IPS DF 4.7 (cell line): ENCODE measurements around the gene CARNS1.
"Not testable (repeated sequence)": the region's sequence is repeated elsewhere in the genome, so short reads cannot be mapped to it uniquely, and the experiment has no call there.

Source experiments
- DNase-seq: peaks from one replicate; pipeline ENCODE4 v3.0.0-alpha.2; 2013; ENCODE audit warnings: low spot score; ENCODE audit errors: extremely low read depth

The CARNS1 gene

DNA sequence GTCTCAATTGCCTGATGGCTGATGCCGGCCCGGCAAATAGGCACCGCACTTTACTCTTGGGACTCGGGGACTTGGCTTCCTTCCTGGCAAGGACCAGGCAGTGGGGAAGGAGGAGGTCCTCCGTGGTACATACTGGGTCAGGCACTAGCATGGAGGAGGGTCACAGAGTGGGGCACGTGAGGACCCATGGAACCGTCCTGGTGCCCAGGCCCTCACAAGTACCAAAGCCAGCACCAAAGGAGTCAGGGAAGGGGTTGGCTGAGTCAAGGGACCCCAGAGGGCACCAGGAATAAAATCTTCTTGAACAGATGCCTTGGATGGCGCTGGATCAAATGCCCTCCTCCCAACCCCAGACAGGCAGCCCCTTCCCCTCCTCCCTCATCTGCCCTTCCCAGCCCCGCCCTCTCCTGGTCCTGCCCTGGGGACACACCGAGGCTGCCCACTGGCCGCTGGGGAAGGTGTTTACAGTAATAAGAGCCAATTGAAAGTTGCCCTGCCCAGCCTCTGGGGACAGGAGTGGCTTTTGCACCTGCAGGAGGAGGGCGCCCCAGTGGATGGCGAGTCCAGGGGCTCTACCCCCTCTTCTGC lies 5.6 kb upstream of the CARNS1 start:
- no peak for DNase-seq

DNA sequence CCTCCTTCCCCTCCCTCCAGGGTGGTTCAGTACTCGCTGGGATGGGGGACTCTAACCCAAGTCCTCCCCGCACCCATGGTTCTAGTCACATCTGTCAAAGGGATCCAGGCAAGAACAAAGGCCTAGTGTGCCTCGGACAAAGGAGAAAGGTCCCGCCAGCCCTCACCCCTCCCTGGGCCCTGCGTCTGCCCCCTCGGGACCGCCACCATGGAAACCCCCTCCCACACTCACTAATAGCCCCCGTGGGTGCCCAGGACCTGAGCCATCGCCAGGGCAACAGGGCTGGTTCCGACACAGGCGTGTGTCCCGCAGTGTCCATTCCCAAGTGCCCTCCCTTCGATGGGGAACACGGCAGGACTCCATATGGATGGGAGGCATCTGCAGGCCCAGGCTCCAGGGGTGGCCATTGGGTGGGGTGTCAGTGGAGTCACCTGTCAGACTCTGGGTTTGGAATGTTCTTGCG lies 5.1 kb upstream of the CARNS1 start:
- DNase-seq, result no peak

DNA sequence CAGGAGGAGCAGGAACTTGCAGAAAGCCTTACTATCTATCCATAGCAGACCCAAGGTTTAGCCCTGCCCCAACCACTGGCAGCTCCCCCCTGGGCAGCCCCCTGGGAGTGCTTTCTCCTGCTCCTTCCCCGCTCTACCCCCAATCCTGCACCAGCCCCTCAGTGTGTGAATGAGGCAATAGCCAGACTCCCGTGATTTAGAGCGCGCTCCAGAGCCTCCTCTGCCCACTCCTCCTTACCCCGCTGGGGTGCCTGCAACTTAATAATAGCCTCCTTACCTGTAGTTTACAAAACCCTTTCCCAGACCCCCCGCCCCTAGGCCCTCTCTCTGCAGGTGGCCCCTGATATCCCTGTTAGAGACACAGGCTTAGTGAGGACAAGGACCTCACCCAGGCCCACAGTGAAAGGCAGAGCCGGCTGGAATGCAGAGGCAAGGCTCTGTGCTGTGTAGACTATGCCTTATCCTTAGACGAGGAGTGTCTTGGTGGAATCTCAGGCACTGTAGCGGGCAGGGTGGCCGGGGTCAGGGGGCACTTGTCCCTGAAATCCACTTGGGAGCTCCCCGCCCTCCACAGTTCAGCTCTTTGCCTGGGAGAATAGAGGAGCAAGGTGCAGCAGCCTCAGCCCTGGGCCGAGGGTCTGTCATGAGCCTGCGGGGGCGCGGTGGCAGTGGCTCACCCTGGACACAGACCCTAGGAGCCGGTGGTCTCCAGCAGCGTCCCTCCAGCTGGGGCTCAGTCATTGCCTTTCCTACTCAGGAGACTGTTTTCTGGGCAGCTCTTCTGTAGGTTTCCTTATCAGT lies 4.3 kb upstream of the CARNS1 start:
- DNase-seq, result no peak

DNA sequence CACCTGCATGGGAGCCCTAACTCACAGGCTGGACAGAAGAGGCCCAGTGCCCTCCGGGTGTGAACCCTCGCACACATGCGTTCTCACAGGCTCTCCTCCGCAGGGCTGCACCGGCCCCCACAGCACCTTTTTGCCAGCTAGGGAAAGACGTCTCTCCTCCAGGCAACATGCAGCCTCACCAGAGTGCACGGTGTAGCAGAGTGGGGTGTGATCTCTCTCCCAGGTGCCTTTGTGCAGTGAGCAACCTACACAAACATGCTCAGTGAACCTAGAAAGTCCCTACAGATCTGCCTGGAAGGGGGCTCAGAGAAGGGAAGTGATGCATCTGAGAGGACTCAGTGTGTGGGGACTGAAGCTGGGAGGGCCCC lies 3.7 kb upstream of the CARNS1 start:
- no peak for DNase-seq

DNA sequence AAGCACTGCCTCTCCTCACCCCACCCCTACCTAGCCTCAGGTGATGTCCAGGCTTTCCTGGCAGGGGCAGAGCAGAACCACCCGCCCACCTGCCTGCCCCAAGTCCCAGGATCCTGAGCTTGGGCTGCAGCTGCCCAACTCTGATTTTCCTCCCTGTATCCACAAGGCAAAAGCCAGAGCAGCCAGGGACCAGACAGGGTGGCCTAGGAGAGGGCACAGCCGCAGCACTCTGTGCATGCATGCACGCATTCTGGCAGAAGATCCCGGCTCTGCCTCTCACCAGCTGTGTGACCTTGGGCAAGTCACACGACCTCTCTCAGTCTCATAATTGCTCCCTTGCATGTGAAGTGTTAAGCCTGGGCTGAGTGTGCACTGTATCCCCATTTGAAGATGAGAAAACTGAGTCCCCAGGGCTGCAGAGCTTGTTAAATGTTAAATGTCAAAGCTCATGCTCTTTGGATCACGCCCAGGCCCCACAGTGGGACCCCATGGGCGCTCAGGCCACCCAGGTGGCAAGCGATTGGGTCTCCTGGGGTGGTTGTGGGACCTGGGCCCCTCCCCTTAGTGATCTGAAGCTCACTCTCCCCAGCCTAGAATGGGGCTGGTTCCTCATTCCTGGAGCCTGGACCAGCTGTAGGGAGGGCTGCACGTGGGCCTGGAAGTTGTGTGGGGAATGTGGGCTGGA lies 2.8 kb upstream of the CARNS1 start:
- no peak for DNase-seq

DNA sequence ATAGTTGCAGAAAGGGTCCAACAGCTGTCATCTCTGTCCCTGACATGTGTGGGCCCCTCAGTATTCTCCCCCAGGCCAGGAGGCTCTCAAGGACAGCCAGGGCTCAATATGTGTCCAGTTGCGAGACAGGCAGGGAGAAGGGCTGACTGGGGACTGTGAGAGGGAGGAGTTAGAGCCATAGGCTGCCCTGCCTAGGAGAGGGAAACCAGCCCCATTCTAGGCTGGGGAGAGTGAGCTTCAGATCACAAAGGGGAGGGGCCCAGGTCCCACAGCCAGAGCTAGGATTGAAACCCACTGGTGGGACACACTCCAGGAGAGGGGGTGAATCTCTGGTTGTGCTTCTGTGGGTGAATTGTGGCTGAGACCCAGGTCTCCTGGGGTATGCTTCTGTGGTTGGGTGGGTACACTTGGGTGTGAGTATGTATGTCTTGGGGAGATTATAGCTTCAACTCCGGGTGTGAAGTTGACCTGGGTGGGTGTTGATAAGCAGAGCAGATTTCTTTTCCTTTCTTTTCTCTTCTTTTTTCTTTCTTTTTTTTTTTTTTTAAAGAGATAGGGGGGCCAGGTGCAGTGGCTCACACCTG lies 2.1 kb upstream of the CARNS1 start:
- DNase-seq, result no peak

DNA sequence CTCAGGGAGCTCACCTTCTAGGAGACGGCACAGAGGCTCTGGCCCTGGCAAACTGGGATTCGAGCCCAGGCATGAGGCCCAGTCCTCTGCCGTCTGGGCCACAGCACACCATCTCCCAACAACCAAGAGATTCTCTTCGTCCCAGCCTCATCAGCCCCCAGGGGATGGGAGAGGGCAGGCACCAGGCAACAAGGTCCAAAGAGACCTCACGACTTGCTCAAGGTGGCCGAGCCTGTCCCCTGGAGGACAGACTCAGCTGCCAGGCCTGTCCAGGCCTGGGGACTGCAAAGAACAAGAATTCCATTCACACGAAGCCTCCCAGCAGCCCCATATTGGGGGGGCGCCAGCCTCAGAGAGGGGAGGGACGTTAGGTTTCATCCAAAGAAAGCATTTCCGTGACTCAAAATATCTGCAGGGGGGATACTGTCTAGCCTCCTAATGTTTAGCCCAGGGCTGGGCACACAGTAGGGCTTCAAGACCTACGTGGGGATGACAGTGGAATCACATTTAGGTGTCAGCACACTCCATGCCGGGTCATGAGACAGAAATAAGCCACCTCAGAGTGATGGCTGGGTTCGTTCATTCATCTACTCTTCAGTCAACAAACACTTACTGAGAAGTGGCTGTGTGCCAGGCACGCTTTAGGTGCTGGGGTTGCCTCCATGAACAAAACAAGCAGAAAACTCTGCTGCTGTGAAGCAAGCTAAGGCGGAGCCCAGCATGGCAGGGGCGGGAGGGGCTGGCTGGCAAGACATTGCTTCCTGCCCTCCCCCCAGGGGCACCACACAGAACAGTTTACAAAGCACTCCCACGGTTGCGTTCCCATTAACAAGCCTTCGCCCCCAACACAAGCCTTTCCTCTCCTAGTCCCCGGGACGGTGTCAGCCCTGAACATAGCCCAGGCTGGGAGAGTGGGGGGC lies 1.2 kb downstream of the CARNS1 start:
- no peak for DNase-seq

DNA sequence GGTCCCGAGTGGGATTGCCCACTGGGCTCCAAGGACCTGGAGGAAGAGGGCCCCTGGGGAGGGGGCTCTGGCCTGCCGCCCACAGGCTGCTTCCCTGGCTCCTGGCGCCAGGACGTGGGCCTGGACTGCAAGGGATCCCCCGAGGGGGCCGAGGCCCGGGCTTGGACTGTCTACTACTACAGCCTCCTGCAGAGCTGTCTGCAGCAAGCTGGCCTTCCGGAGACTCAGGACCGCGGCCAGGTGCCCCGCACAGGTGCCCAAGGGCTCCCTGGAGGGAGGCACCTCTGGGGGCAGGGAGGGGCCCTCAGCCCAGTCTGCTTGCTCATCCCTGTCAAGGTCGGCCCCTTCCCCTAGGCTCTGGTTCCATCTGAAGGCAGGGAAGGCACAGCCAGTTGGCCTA lies 1.9 kb downstream of the CARNS1 start:
- no peak for DNase-seq

DNA sequence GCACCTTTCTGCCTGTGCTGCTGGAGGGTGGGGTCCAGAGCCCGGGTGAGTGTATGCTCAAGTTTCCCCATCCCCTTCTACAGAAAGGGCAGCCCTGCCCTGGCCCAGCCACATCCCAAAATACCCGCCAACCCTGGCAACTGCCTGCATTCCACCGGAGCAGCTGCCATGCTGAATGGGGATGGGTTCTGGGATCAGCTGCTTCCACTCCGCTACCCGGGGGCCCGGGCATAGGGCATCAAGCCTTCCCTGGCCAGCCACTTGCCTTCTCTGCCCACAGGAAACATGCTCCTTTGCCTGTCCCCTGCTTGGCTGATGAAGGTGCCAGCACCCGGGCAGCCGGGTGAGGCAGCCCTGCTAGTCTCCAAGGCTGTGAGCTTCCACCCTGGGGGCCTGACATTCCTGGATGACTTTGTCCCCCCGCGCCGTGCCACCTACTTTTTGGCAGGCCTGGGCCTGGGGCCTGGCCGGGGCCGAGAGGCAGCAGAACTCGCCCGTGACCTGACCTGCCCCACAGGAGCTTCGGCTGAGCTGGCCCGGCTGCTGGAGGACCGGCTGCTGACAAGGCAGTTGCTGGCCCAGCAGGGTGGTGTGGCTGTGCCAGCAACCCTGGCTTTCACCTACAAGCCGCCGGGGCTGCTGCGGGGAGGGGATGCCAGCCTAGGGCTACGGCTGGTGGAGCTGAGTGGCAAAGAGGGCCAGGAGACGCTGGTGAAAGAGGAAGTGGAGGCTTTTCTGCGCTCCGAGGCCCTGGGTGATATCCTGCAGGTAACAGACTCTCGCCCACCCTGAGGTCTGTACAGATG lies 3.2 kb downstream of the CARNS1 start:
- DNase-seq, result no peak

DNA sequence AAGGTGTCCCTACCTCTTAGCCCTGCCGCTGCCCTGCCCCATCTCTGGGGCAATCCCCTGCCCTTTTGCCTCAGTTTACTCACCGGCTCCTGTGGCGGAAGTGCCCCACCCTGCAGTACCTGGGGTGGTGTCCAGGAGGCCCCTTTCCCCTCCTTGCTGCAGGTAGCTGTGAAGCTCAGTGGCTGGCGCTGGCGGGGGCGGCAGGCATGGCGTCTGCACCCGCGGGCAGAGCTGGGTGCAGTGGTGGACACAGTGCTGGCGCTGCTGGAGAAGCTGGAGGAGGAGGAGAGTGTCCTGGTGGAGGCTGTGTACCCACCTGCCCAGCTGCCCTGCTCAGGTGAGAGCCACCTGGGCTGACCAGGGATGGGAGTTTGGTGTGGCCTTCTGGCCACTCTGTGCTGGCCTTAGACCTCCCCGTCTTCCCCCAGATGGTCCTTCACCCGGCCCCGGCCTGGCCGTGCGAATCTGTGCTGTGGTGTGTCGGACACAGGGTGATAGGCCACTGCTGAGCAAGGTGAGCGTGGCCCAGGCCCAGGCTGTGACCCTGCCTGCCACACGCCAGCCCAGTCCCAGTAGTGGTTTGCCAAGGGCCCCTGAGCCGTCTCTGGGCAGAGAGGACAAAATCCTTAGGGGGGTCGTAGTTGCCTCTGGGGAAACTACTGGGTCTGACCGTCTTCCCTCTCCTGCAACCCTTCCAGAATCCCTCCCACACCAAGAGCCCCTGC lies 4.0 kb downstream of the CARNS1 start:
- DNase-seq, result no peak

DNA sequence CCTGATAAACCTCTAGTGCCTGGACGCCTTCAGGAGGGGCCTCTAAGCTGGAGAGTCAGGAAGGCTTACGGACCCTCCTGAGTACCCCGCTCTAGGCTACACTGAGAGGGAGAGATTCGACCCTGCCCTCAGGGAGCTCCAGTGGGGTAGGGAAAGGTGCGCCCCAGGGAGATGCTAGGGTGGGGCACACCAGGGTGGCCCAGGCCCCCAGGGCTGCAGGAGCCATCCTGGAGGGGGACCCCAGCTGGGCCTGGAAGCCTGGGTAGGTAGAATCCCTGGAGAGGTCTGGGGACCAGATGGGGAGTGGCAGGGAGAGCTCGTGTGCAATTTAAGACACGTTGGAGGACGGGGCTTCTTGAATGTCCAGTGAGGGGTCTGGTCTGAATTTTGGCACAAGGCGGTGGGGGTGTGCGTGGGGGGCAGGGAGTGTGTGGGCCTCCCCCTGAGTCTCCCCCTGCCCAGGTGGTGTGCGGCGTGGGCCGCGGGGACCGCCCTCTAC lies 4.7 kb downstream of the CARNS1 start:
- DNase-seq, result no peak

DNA sequence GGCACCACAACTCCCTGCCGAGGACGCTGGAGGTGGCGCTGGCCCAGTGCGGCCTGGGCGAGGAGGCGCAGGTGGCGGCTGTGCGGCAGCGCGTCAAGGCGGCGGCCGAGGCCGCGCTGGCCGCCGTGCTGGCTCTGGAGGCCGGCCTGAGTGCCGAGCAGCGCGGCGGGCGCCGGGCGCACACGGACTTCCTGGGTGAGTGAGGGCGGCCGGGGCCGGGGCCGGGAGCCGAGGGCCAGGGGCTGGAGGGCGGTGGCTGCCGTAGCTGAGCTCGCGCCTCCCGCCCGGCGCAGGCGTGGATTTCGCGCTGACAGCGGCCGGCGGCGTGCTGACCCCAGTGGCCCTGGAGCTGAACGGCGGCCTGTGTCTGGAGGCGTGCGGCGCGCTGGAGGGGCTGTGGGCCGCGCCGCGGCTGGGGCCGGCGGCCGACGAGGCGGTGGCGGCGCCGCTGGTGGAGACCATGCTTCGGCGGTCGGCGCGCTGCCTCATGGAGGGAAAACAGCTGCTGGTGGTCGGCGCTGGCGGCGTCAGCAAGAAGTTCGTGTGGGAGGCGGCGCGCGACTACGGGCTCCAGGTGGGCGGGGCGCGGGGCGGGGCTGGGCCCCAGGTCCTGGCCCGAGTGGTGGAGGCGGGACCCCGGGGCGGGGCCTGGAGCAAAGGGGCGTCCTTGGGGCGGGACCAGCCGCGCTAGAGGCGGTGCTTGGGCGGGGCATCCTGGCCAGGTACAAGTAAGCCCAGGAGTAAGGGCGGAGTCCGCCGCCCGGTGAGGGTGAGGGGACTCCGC lies 5.4 kb downstream of the CARNS1 start:
- no peak for DNase-seq

DNA sequence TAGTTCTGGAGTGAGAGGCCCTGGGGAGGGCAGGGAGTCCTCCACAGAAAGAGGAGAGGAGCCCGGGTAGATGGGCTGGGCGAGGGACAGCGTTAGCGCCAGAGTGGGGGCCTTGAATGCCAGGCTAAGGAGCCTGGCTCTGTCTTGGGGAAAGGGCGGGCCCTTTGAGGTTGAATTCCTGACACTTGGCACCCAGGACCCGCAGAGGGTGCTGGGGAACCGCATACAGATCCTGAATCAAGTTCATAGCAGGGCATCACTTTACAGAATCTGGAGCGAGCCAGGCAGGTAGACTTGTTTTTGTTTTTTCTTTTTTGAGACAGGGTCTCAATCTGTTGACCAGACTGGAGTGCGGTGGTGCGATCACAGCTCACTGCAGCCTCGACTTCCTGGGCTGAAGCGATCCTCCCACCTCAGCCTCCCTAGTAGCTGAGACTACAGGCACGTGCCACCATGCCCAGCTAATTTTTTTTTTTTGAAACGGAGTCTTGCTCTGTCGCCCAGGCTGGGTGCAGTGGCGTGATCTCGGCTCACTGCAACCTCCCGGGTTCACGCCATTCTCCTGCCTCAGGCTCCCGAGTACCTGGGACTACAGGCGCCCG lies 6.1 kb downstream of the CARNS1 start:
- DNase-seq, result no peak

DNA sequence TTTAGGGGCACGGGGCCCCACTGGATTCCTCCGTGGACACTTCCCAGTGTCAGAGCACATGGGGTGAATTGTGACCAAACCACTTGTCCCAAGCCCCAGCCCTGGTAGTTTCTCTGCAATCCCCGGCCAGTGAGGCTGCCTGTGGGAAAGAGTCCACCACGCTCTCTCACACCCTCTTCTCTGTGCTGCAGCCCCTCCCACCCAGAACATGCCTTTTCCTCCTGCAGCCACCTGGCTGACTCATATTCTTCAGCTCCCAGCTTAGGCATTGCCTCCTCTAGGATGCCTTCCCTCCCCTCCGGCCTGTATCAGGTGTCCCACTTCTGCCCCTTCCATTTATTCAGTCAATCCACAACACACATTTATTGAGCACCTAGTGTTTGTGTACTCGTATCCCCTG lies 7.4 kb downstream of the CARNS1 start:
- no peak for DNase-seq

DNA sequence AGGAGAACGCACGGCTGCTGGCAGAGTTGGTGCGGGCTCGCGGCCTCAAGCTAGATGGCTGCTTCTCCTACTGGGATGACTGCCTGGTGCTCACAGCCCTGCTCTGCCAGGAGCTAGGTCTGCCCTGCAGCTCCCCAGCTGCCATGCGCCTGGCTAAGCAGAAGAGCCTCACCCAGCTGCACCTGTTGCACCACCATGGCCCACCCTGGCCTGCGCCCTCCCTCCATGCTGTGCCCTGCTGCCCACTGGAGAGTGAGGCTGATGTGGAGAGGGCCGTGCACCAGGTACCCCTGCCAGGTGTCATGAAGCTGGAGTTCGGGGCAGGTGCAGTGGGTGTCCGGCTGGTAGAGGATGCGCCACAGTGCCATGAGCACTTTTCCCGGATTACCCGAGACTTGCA lies 8.0 kb downstream of the CARNS1 start:
- no peak for DNase-seq

DNA sequence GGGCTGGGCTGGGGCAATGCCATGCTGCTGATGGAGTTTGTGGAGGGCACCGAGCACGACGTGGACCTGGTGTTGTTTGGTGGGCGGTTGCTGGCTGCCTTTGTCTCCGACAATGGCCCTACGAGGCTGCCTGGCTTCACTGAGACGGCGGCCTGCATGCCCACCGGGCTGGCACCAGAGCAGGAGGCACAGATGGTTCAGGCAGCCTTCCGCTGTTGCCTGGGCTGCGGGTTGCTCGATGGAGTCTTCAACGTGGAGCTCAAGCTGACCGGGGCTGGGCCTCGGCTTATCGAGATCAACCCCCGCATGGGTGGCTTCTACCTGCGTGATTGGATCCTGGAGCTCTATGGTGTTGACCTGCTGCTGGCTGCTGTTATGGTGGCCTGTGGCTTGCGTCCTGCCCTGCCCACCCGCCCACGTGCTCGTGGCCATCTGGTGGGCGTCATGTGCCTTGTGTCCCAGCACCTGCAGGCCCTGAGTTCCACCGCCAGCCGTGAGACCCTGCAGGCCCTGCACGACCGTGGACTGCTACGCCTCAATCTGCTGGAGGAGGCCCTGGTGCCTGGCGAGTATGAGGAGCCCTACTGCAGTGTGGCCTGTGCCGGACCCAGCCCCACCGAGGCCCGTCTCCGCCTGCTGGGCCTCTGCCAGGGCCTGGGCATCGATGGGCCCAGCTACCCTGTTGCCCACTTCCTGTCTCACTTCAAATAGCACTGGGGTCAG lies 8.6 kb downstream of the CARNS1 start:
- DNase-seq, result no peak

DNA sequence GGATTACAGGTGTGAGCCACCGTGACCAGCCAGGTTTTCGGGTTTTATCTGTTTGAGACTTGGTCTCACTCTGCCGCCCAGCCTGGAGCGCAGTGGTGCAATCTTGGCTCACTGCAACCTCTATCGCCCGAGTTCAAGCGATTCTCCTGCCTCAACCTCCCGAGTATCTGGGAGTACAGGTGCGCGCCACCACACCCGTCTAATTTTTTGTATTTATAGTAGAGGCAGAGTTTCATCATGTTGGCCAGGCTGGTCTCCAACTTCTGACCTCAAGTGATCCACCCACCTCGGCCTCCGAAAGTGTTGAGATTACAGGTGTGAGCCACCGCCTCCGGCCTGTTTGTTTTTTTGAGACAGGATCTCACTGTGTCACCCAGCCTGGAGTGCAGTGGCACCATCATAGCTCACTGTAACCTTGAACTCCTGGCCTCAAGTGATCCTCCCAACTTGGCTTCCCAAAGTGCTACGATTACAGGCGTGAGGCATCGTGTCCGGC lies 11.9 kb downstream of the CARNS1 start:
- DNase-seq, result not testable (repeated sequence)
